HK-2 (cell line): ENCODE data around the gene SPATS2.
"Not testable (repeated sequence)": the region's sequence is repeated elsewhere in the genome, so short reads cannot be mapped to it uniquely, and the experiment has no call there.

Source experiments
- DNase-seq: peaks from one replicate; pipeline ENCODE4 v3.0.0-alpha.2; 2018; ENCODE audit not compliant: unreplicated experiment

Gene SPATS2

DNA sequence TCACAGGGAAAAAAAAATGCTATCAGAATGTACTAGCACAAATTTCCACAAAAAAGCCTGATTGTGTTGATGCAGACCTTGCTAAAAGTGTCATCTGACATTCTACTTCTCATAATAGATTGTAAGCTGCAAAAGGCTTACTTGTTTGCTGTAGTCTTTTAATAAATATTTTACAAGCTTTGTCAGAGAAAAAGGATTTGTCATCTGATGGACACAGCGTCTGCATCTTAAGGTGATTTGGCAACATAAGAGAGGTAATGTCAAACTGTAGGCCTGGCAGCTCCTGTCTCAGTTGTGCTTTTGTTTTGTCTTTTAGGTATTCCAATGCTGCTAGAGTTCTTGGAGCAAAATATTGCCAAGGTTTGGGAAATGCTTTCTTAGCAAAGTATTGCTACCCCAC is 145.3 kb downstream of the SPATS2 start:
- no peak for DNase-seq

DNA sequence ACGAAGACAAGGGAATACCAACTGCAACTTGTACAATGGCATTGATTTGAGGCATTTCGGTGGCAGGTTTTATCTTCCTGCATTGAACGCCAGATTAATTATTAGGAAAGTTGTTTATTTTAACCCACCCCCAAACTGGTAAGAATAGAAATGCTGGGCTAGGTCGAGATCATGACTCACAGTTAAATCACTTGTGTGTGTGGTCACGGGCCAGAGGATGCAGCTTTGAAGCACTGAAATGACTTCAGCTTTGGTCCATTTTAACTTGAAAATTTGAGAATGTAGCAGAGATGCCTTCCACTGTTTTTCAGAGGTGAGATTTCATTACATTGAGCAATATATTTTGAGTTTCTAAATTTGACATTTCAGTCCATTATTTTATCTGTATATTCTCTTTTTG is 148.0 kb downstream of the SPATS2 start:
- peak; percentile 47 for DNase-seq

DNA sequence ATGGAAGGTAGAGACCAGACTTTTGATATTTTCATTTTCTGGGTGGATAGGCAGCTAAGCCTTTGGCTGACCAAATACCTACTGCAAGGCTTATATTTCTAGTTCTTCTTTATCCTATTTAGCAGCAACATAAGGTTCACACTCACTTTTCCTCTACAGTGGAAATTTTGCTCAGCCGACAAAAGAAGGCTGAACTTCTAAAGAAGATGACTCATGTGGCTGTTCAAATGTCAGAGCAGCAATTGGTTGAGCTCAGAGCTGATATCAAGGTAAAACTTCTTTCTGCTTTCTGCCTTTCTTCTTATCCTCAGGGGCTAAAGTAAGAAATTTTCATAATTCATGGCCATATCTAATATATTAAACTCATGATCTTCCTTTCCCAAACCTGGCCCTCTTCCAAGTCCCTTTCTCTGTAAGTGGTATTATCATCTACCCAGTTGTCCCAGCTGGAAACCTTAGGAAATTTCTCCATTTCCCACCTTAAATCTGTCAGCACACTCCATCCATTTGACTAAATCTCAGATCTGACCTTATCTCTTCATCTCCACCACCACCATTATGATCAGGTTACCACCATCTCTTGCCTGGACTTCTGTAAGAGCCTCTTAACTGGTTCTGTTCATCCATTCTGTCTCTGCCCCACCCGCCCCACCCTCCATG is 151.8 kb downstream of the SPATS2 start:
- no peak for DNase-seq

DNA sequence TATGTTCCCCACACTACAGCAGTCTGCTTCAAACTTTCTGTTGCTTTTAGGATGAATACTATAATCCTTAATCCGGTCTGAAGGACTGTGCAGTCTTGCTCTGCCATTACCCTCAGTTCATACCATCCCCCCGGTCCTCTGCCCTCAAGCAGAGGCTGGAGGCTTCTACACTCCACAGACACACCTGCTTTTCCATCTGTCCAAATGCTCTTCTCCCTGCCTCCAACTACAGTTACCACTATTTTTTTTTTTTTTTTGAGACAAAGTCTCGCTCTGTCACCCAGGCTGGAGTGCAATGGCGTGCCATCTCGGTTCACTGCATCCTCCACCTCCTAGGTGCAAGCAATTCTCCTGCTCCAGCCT is 152.3 kb downstream of the SPATS2 start:
- DNase-seq = no peak

DNA sequence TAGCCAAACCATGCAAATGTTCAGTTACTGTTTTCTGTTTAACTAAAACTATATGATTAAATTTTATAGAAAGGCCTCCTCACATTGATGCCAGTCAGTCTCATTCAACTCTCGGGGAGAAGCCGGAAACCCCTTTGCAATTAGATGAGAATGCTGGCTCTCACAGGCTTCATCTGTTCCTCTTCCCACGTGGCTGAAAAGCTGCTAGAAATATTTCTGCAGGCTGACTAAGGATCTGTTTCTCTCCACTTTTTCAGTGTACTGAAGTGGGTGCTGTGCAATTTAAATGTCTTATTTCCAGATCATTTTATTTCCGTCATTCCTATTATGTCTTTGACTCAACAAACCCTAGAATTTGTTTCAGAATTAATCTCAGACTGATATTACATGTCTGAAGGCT is 154.1 kb downstream of the SPATS2 start:
- DNase-seq = no peak

DNA sequence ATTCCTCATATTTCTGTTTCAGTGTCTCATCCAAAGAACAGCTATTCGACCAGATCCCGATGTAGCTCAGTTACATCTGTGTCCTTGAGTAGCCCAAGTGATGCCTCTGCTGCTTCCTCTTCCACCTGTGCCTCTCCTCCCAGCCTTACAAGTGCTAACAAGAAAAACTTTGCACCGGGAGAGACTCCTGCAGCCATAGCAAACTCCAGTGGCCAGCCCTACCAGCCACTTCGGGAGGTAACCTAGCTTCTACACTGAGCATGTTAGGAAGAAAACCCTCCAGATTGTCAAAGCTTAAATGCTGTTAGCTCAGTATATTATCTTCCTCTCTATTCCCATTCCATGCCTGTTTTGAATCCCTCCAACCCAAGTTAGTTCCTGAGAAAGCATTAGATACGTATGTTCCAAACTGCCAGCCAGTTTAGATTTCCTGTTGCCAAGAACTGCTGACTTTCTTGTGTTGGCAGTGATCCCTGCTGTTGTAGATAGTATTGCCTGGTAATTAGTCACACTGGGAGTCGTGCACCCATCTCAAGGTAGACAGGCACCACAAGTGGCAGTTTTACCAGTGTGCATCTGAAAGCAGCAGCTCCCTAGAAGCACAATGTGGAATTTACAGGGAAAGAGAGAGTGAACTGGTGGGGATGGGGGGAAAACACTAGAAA is 157.5 kb downstream of the SPATS2 start:
- DNase-seq = no peak

DNA sequence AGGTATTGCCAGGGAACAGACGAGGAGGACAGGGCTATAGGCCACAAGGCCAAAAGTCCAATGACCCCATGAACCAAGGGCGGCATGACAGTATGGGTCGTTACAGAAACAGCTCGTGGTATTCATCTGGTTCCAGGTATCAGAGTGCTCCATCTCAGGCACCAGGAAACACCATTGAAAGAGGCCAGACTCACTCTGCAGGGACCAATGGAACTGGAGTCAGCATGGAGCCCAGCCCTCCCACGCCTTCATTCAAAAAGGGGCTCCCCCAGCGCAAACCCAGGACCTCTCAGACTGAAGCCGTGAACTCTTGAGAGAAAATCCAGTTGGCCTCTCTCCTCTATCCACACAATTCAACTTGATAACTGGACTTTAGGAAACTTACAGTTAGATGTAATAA is 158.7 kb downstream of the SPATS2 start:
- DNase-seq = no peak

DNA sequence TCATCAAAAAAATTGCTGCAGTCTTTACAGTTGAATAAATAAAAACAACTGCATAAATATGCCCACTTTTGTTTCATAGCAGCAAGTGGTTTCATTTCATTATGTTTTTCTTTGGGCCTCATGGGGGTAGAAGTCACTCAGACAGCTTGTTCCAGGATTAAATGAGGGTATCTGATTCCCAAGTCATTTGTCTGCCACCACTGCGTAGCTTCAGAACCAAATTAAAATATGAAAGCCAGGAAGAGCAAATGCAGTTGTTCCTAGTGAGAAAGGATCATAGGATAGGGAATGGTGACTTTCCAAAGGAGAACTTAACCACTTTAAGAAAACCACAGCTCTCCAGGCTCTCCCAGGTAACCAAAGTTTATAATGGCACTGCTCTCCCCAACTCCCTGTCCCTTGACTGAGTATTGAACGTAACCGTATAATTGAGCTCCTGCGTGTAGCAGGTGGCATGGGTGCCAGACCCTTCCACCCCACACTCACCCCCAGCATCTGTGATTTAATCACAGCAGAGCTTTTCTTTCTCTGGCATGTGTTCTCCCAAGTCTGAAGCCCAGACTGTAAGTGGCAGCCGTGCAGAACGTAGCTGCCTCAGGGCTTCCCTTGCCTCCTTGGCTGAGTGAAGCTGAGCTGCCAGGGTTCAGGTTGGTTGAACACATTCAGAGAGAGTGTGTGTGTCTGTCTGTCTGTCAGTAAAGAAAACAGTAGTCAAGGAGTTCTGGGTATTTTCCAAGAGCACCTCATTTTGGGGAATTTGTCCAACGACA is 160.3 kb downstream of the SPATS2 start:
- peak; percentile 27 for DNase-seq

DNA sequence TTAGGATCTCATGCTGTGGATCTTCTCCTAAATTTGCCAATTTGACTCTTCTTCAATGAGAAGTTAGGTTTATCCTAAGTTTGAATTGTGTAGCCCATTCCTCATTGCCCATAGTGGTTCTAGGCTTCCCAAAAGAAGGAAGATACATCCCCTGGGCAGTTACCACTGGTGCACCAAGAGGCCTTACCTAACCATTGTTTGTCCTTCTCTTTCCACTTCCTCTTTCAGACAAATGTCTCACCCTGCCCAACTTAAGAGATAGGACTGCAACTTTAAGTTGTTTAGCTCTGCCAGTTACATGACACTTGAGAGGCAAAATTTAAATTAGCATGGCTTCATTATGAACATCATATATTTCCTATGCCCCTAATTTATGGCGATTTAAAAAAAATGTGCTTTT is 162.2 kb downstream of the SPATS2 start:
- no peak for DNase-seq

DNA sequence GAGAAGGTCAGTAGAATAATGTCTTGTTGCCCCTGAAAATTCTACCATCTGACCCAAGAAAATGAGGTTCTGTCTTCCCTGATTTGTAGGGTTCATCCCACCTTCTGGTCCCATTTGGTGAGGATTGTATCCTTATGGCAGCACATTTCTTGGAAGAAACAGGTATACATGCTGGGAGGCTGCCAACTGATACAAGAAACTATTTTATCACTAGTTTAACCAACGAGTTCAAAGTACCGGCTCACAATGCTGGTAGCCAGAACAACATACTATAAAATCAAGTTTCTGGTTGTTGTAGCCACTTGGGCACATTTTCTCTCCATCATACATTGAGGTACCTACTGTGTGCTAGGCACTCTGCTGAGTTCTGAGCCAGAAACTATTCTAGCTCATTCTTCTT is 164.5 kb downstream of the SPATS2 start:
- DNase-seq = no peak

DNA sequence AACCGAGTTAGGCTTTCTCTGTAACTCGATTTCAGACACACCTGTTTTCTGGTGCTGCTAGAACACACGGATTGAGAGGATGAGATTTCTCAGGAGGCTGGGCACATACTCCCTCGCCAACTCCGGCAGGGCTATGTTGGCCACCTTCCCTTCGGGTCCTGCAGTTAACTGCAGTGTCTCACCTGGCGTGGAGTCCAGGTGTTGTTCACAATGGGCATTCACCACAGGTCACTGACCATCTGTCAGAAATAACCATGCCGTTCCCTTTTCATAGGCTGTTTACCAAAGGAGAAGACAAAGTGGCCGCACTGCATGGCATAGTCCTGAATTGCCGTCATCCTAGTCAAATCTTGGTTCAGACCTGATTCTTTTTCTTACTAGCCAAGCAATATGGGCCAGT is 166.1 kb downstream of the SPATS2 start:
- no peak for DNase-seq

DNA sequence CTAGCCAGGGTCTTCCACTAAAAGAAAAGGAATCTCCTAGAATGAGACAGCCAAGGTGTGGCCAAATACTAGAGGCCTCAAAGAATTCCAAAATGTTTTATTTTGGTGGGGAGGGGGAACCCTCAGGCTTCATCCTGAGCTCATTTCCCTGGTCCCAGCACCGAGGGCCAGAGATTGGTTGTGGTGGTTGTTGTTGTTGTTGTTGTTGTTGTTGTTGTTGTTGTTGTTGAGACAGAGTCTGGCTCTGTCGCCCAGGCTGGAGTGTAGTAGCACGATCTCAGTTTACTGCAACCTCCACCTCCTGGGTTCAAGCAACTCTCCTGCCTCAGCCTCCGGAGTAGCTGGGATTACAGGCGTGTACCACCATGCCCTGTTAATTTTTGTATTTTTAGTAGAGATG is 166.9 kb downstream of the SPATS2 start:
- not testable (repeated sequence) for DNase-seq

DNA sequence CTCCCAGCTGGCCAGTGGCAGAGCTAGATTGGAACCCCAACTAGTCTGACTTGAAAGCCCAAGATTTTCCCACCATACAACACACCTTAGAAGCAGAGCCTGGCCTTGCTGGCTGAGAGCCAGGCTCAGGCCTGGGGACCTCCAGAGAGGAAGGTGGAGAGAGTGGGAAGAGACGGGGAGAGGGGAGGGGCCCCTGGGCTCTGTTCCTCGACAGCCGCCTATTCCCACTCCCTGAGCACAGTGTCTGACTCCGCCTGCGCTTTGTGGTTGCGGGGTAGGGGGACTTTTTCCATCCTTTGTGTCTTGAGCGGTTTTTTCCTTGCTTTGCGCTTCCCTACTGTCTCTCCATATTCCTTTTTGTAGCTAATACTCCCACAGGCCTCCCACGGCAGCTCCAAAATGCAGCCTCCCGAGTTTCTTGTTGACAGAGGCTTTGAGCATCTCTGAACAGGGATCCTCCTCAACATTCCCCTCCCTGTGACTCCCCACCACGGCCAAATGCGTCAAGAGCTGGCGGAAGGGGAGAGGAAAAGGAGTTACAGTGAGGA is 167.5 kb downstream of the SPATS2 start:
- no peak for DNase-seq

DNA sequence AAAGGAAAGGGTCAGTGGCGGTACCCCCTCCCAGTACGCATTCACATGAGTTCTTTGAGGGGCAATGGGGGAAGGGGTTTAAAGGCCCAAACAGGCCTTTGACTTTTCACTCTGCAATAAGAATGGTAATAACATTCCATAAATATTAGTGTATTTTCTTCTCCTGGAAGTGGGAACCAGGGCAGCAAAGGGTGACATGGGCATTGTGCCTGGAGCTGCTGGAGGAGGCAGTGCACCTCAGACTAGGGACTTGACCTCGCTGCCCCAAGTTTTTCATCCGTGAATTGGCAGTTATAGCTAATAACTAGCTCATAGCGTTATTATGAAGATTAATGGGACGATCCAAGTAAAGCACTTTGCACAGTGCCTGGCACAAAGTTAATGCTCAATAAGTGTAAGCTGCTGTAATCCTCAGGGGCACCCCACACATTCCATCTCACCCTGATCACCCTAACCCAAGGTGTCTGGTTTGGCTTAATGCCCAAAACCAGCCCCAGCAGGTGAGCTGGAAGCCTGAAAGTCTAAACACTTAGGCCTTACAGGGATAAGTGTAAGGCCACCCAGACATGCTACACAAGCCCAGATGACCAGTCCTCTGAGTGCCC is 168.8 kb downstream of the SPATS2 start:
- DNase-seq = no peak

DNA sequence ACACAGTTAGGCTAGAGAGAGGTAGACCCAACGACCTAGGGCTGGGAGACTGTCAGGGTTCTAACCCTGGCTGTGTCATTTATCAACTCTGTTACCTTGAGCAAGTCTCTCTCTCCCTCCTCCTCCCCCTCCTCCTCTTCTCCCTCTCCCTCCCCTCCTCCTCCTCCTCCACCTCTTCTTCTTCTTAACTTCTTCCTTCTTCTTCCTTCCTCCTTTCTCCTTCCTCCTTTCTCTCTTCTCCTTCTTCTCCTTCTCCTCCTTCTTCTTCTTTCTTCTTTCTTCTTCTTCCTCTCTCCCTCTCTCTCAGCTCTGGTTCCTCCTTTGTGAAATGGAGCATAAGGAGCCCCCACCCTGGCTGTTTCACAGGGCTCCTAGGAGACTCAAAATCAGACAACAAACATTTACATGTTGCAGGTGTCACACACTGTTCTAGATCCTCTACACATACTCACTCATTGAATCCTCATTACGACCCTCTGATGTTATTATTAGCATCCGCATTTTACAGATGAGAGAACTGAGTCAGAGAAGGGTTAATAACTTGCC is 169.3 kb downstream of the SPATS2 start:
- no peak for DNase-seq

DNA sequence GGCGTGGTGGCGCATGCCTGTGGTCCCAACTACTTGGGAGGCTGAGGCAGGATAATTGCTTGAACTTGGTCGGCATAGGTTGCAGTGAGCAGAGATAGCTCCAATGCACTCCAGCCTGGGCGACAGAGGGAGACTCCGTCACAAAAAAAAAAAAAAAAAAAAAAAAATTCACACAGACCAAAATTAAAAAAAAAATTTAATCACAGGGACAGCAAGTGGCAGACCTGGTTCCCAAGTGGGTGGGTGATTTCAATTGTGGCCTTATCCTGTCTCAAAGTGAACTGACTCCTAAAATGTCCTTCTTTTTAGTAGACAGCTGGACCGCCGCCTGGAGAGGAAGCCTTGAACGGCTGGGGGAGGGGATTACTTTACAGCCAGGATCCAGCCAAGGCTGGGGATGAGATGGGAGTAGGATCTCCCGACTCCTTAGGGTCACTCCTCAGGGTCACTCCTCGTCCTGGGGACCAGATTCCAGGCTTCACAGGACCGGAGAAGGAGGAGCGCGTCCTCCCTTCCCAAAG is 170.0 kb downstream of the SPATS2 start:
- no peak for DNase-seq

DNA sequence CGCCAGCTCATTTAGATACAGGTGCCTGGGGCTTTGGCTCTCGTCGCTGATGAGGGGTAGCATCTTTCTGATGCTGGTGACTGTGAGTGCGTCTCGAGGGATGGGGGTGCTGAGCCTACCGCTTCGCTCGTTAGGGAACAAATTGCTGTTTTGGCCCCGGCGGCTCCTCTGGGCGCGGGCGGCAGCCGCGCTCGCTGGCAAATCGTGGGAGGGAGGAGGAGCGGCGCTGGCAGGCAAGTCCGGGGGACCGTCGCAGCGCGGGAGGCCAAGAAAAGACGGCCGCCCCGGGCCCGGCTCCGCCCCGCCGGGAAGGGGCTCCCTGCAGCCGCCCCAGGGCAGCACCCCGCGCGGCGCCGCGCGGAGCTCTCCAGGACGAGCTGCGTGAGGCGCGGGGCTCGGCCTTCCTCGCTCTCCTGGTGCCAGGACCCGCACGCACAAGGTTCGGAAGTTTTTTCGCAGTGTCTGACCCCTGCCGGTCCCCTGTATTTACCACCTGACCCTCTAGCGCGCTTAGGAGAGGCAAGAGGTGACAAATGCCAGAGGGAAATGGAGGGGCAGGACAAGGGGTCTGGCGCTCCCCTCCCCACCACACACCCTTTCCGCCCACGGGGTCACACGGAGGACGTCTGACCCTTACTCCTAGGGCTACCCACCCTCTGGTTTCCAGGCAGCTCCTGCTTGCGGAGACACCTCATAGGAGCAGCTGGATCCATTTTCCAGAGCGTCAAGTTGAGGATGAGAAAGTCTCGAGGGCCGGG is 170.7 kb downstream of the SPATS2 start:
- no peak for DNase-seq

DNA sequence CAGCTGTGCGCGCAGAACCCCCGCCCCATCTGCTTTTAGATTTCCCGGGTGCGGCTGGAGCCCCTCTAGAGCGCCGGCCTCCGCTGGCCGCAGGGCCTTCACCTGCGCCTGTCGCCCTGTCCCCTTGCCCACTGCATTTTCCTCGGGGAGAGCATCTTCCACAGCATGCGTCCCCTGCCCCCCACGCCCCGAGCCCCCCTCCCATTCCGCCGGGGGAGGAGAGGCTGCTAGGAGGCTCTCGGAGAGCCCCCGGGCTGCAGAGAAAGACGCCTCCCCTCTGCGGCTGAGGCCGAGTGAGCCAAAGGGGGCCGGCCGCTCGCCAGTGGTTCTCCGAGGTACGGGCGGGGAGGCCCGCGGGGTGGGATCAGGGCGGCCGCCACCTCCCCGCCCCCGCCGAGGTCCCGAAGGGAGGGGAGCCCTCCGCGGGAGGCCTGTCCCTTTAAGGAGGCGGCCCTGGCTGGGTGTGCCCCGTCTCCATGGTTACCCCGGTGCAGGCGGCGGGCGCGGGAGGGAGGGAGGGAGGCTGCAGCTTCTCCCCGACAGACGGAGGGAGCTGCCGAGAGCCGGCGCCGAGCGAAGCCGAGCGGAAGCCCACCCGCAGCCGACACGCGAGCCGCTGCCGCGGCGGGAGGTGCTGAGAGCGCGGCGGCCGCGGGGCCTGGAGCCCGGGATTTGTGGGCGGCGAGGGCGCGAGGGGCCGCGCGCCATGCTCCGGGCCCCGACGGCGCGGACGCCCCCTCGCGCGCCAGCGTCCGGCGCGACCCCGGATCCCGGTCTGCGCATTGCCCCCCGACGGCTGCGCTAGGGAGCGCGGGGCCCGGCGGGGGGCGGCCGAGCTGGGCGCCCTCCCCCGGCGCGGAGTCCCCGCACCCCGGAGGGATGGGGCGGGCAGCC is 171.5 kb downstream of the SPATS2 start, which contains the start of gene KCNH3:
TSS of gene KCNH3 (plus strand) at position 521 of the 894 bp plus-strand sequence. CDS start 387 bp downstream, outside the sequence.
- peak; percentile 64 for DNase-seq

DNA sequence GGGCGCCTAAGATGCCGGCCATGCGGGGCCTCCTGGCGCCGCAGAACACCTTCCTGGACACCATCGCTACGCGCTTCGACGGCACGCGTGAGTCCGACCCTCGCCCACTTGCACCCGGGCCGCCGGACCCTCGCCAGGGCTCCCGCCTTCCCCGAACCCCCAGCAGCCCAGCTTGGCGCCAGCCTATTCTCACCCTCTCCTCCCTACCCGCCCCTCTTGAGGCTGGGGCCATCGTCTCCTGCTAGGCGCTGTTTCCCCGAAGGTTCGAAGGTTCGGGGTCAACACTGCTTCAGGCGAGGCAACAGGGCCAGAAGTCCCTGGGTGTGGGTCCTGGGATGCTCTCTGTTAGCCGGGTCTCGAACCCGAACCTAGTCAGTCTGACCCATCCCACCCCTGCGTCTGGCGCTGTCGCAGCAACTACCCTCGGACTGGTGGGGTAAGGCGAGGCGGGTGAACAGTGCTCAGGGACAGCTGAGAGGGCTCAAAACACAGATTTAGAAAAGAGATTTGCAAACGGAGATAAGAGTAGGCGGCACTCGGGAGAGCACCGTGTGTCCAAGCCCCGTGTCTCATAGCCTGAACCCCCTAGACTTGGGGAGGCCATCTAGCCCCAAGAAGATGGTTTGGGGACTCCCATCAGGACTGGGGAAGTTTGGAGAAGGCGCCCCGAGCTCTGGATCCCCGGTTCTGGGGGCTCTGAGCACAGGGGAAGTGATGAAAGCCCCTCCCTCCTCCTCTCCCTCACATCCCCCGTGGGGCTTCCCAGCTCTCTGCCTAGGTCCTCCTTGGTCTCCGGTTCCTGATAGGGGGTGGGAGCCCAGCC is 172.4 kb downstream of the SPATS2 start:
- no peak for DNase-seq
